ENCODE measurements around the gene HSPG2.

- TF ChIP-seq CTCF (IDR thresholded peaks at IDR 0.05; ENCODE audit: poor library complexity, severe bottlenecking), result no peak
- TF ChIP-seq EZH2 (IDR thresholded peaks at IDR 0.05; ENCODE audit: borderline replicate concordance, insufficient read depth, low read length, poor library complexity, severe bottlenecking), result no peak
- no peak for TF ChIP-seq REST (IDR thresholded peaks at IDR 0.05; ENCODE audit: borderline replicate concordance)
- no peak for TF ChIP-seq POLR2AphosphoS5 (IDR thresholded peaks at IDR 0.05)
- TF ChIP-seq EP300 (conservative IDR thresholded peaks at IDR 0.05; ENCODE audit: poor library complexity, severe bottlenecking), result no peak
- TF ChIP-seq SMC3 (conservative IDR thresholded peaks at IDR 0.05; ENCODE audit: poor library complexity), result no peak
- TF ChIP-seq TAF1 (IDR thresholded peaks at IDR 0.05; ENCODE audit: low read depth), result no peak
- no peak for TF ChIP-seq RAD21 (conservative IDR thresholded peaks at IDR 0.05)
- no peak for TF ChIP-seq MXI1 (conservative IDR thresholded peaks at IDR 0.05; ENCODE audit: poor library complexity, severe bottlenecking)
Measured at GRCh38 chr1:21922090-21923013, 14.8 kb downstream of the HSPG2 start.

All from neural cell (in vitro differentiated cells).